Measurements from ENCODE around the gene ORC3.
"Not testable (repeated sequence)": the region's sequence is repeated elsewhere in the genome, so short reads cannot be mapped to it uniquely, and the experiment has no call there.

Gene ORC3

GRCh38 chr6:87699576-87699975 is 109.6 kb downstream of the ORC3 start:
- no peak for FAIRE-seq

GRCh38 chr6:87700397-87701343 is 110.7 kb downstream of the ORC3 start:
- no peak for FAIRE-seq

- no peak for FAIRE-seq
Observed at GRCh38 chr6:87701344-87701675, 111.4 kb downstream of the ORC3 start.

- FAIRE-seq, result peak; percentile 72
Observed at GRCh38 chr6:87701676-87702588, 112.0 kb downstream of the ORC3 start, which contains the start of gene AKIRIN2. TSS of gene AKIRIN2 (minus strand) at chr6:87702233. CDS start at chr6:87701684, 549 bp downstream.

GRCh38 chr6:87702589-87702945 is 112.6 kb downstream of the ORC3 start:
- no peak for FAIRE-seq

GRCh38 chr6:87703039-87703438 is 113.1 kb downstream of the ORC3 start:
- FAIRE-seq, result not testable (repeated sequence)

- FAIRE-seq, result no peak
Observed at GRCh38 chr6:87705070-87705691, 115.2 kb downstream of the ORC3 start.

- no peak for FAIRE-seq
Observed at GRCh38 chr6:87706187-87706966, 116.4 kb downstream of the ORC3 start.

GRCh38 chr6:87708581-87709427 is 118.9 kb downstream of the ORC3 start:
- FAIRE-seq, result not testable (repeated sequence)

GRCh38 chr6:87710090-87710489 is 120.2 kb downstream of the ORC3 start:
- no peak for FAIRE-seq

GRCh38 chr6:87712713-87713112 is 122.8 kb downstream of the ORC3 start:
- not testable (repeated sequence) for FAIRE-seq

GRCh38 chr6:87714093-87714842 is 124.3 kb downstream of the ORC3 start:
- FAIRE-seq, result no peak

Measured in islet of Langerhans (tissue), 1 donor.